ENCODE results near the gene RIMS1.
A peak's percentile ranks its signal among the peaks of the same experiment; 100 is the strongest.

GRCh38 chr6:71855406-71855805, 30.9 kb upstream of the RIMS1 start:
- peak; percentile 26 for TF ChIP-seq CTCF (IDR thresholded peaks at IDR 0.05; ENCODE audit: low read length)
- no peak for TF ChIP-seq EZH2phosphoT487 (IDR thresholded peaks at IDR 0.05; ENCODE audit: low read length)
- no peak for TF ChIP-seq EZH2 (optimal IDR thresholded peaks at IDR 0.05; ENCODE audit: low read depth, low read length)
